BLaER1 (cell line): ENCODE measurements around the gene ZNF750.

Experiments used
- H3K27ac ChIP-seq: shearing (Covaris generic); formaldehyde crosslinking; 2 replicates; pipeline ENCODE4 v1.8.1; 2022
- H3K27me3 ChIP-seq: shearing (Covaris generic); formaldehyde crosslinking; 2 replicates; pipeline ENCODE4 v1.8.1; 2022
- H3K36me3 ChIP-seq: shearing (Covaris generic); formaldehyde crosslinking; 2 replicates; pipeline ENCODE4 v1.8.1; 2022
- H3K4me1 ChIP-seq: shearing (Covaris generic); formaldehyde crosslinking; 2 replicates; pipeline ENCODE4 v1.8.1; 2022
- H3K4me2 ChIP-seq: shearing (Covaris generic); formaldehyde crosslinking; 2 replicates; pipeline ENCODE4 v1.8.1; 2022
- H3K4me3 ChIP-seq: shearing (Covaris generic); formaldehyde crosslinking; 2 replicates; pipeline ENCODE4 v1.8.1; 2022
- H3K9ac ChIP-seq: shearing (Covaris generic); formaldehyde crosslinking; 2 replicates; pipeline ENCODE4 v1.8.1; 2022
- H3K9me3 ChIP-seq: shearing (Covaris generic); formaldehyde crosslinking; 2 replicates; pipeline ENCODE4 v1.8.1; 2022
- H4K20me1 ChIP-seq: shearing (Covaris generic); formaldehyde crosslinking; 2 replicates; pipeline ENCODE4 v1.8.1; 2022
- Cebpa-rat ChIP-seq: shearing (Covaris generic); IDR thresholded peaks from 2 replicates; pipeline ENCODE4 v1.8.1; 2022

ZNF750 gene

GRCh38 chr17:82862737-82863382 lies 23.0 kb upstream of the ZNF750 start:
- no peak overlapping the region for H3K4me3 ChIP-seq
- H4K20me1 ChIP-seq, result peaks cover 76% of the 10 kb centered on the region
- H3K36me3 ChIP-seq, result no peaks in the 10 kb centered on the region
- peak overlapping the region; percentile 100 for H3K4me2 ChIP-seq
- H3K27ac ChIP-seq, result peak overlapping the region; percentile 74
- H3K4me1 ChIP-seq, result peaks cover 100% of the 10 kb centered on the region
- no peak overlapping the region for H3K9ac ChIP-seq
- TF ChIP-seq Cebpa-rat, result no peak
- H3K27me3 ChIP-seq, result peaks cover under 1% of the 10 kb centered on the region; the same call in 1 of the 2 replicates
- H3K9me3 ChIP-seq, result no peaks in the 10 kb centered on the region

DNA sequence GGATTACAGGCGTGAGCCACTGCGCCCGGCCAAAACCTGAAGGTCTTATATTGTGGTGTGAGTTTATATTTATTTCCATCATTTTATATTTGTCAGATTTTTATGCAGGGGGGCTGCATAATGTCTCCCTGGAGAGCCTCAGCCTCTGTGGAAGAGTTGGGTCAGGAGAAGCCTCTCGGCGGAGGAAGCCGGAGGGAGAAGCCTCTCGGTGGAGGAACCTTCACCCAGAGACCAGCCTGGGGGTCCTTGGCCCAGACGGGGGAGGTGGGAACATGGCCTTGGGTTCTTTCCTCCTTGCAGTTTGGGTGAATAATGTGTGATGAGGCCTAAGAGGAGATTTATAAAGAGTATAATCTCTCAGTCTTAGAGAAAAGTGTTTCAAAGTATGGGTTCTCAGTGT lies 22.4 kb upstream of the ZNF750 start:
- no peak overlapping the region for H3K4me3 ChIP-seq
- H3K27me3 ChIP-seq, result no peaks in the 10 kb centered on the region
- H3K27ac ChIP-seq, result no peak overlapping the region; the same call in 1 of the 2 replicates
- no peak overlapping the region for H3K9ac ChIP-seq
- H3K36me3 ChIP-seq, result no peaks in the 10 kb centered on the region
- peak overlapping the region; percentile 100 for H3K4me2 ChIP-seq
- no peaks in the 10 kb centered on the region for H3K9me3 ChIP-seq
- H3K4me1 ChIP-seq, result peaks cover 97% of the 10 kb centered on the region
- peaks cover 69% of the 10 kb centered on the region for H4K20me1 ChIP-seq
- no peak for TF ChIP-seq Cebpa-rat

DNA sequence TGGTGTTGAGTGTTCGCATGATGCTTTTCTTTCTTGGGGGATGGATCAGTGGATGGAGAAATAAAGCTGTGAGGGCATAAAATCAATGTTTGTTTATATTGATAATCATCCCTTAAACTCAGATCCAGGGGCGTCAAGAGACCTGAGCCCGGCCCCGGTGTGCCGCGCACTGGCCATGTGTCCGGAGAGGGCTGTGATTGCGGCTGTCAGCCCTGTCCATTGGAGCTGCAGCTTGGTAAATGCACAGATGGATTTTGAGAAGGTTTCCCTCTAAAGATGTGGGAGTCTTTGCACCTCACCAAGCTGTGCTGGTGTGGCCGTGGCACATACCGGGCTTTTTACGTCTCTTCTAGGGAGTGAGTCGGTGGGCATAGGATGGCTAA lies 21.6 kb upstream of the ZNF750 start:
- peak overlapping the region; percentile 62 for H3K4me3 ChIP-seq
- H3K4me1 ChIP-seq, result peaks cover 89% of the 10 kb centered on the region
- H4K20me1 ChIP-seq, result peaks cover 61% of the 10 kb centered on the region
- peak overlapping the region; percentile 79; the same call in 1 of the 2 replicates for H3K9ac ChIP-seq
- no peak for TF ChIP-seq Cebpa-rat
- no peaks in the 10 kb centered on the region for H3K27me3 ChIP-seq
- H3K9me3 ChIP-seq, result no peaks in the 10 kb centered on the region
- peak overlapping the region; percentile 92; the same call in 1 of the 2 replicates for H3K27ac ChIP-seq
- H3K4me2 ChIP-seq, result peak overlapping the region; percentile 100
- H3K36me3 ChIP-seq, result peaks cover 6% of the 10 kb centered on the region; the same call in 1 of the 2 replicates

DNA sequence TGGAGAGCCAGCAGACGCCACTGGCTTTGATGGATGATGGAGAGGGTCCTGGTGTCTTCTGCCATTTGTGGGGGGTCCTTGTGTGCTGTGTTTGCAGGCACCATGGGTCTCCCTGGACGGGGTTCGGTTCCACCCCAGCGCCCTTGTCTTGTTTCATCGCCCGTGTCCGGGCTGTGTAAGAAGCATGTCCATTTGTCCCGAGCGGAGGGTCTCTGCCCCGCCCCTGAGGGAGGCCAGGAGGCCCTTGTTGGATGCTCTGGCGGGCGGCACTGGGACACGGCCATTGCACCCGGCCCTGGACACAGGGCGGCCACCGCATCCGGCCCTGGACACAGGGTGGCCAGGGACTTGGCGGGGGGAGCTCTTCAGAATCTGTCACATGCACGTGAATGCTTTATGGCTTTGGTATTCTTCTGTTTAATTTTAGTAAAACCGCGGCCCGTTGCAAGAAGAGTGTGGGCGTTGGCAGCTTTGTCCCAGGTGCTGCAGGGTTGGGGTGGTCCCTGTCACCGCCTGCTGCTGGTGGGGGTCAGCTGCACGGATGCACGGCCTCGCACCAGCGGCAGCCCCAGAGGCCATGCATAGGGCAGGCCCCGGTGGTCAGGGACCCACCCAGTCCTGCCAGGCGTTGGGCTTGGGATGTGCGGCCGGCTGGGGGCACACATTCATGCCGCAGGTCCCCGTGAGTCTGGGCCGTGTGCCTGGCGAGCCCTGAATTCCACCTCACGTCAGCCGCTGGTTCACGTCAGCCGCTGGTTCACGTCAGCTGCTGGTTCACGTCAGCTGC lies 21.0 kb upstream of the ZNF750 start:
- Histone ChIP-seq H3K4me2 (peak overlapping the region; percentile 100), H4K20me1 (peaks cover 55% of the 10 kb centered on the region), H3K4me3 (peak overlapping the region; percentile 62), H3K27ac (peak overlapping the region; percentile 92), H3K9ac (peak overlapping the region; percentile 79), H3K27me3 (no peaks in the 10 kb centered on the region), H3K4me1 (peaks cover 83% of the 10 kb centered on the region), H3K36me3 (peaks cover 8% of the 10 kb centered on the region; the same call in 1 of the 2 replicates), H3K9me3 (no peaks in the 10 kb centered on the region)
- no peak for TF ChIP-seq Cebpa-rat

GRCh38 chr17:82859431-82860403 lies 19.9 kb upstream of the ZNF750 start:
- H3K4me2 ChIP-seq, result peak overlapping the region; percentile 100
- H3K9me3 ChIP-seq, result no peaks in the 10 kb centered on the region
- peaks cover 10% of the 10 kb centered on the region for H3K36me3 ChIP-seq
- no peaks in the 10 kb centered on the region for H3K27me3 ChIP-seq
- H3K27ac ChIP-seq, result peak overlapping the region; percentile 92
- no peak for TF ChIP-seq Cebpa-rat
- peaks cover 44% of the 10 kb centered on the region for H4K20me1 ChIP-seq
- peak overlapping the region; percentile 62 for H3K4me3 ChIP-seq
- H3K9ac ChIP-seq, result peak overlapping the region; percentile 79
- peaks cover 72% of the 10 kb centered on the region for H3K4me1 ChIP-seq

DNA sequence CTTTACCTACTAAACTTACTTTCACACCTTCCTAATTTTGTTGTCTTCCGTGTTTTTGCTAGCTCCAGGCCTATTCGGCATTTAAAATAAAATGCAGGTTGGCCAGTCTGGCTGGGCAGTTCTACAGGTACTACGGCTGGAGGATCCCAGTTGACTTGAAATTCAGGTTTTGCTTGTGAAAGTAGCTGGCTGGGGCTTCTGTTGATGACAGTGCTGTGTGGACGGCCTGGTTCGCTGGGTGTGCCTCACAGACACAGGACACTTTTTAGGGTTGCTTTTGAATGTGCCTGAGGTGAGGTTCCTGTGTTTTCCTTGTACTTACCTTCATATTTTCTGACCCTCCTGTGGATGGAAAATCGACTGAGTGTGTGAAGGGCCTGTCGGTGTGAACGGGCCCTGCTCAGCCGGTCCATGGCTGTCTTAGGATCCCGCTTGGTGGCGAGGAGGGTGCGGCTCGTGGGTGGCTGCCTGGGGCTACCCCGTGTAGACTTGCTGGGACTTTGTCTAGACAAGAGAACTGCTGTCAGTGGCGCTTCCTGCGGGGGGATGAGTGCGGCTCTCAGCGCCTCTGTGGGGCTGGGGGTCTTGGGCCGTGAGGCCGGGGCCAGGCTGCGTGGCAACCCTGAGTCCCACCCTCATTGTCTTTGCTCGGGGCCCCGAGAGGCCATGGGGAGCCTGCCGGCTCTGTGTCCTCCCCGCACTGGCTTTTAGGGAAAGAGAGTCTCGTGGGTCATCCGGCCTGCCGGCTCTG lies 18.7 kb upstream of the ZNF750 start:
- H3K9me3 ChIP-seq, result no peaks in the 10 kb centered on the region
- H3K4me2 ChIP-seq, result peak overlapping the region; percentile 100
- peak overlapping the region; percentile 62 for H3K4me3 ChIP-seq
- peak overlapping the region; percentile 92 for H3K27ac ChIP-seq
- TF ChIP-seq Cebpa-rat, result no peak
- peaks cover 18% of the 10 kb centered on the region for H3K36me3 ChIP-seq
- H3K4me1 ChIP-seq, result peaks cover 60% of the 10 kb centered on the region
- H3K9ac ChIP-seq, result peak overlapping the region; percentile 79
- H4K20me1 ChIP-seq, result peaks cover 33% of the 10 kb centered on the region
- H3K27me3 ChIP-seq, result no peaks in the 10 kb centered on the region

GRCh38 chr17:82856361-82856760 lies 16.5 kb upstream of the ZNF750 start:
- H3K4me3 ChIP-seq, result no peak overlapping the region
- H3K4me1 ChIP-seq, result peaks cover 38% of the 10 kb centered on the region
- peaks cover 24% of the 10 kb centered on the region for H3K36me3 ChIP-seq
- no peak overlapping the region for H3K4me2 ChIP-seq
- no peak overlapping the region for H3K27ac ChIP-seq
- H4K20me1 ChIP-seq, result peaks cover 14% of the 10 kb centered on the region
- H3K9ac ChIP-seq, result no peak overlapping the region
- H3K9me3 ChIP-seq, result no peaks in the 10 kb centered on the region
- TF ChIP-seq Cebpa-rat, result no peak
- no peaks in the 10 kb centered on the region for H3K27me3 ChIP-seq

DNA sequence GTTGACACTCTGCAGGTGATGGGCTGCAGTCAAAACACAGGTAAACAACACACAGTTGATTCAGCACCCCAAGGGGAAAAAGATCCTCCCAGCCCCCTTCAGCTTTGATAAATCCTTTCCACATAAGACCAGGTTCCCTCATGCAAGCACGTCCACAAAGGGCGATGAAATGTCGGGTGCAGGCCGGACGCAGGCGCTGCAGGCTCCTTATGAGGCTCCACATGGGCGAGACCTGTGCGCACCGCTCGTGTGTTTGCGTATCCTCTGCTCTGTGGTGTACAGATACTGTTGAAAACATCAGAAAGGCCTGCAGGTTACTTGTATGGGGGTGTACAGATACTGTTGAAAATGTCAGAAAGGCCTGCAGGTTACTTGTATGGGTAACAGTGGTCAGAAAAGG lies 14.4 kb upstream of the ZNF750 start:
- no peak overlapping the region for H3K4me3 ChIP-seq
- peaks cover 9% of the 10 kb centered on the region; the same call in 1 of the 2 replicates for H4K20me1 ChIP-seq
- no peaks in the 10 kb centered on the region for H3K27me3 ChIP-seq
- TF ChIP-seq Cebpa-rat, result no peak
- peaks cover 30% of the 10 kb centered on the region for H3K4me1 ChIP-seq
- H3K27ac ChIP-seq, result no peak overlapping the region
- peaks cover 36% of the 10 kb centered on the region for H3K36me3 ChIP-seq
- no peak overlapping the region for H3K4me2 ChIP-seq
- no peak overlapping the region for H3K9ac ChIP-seq
- peaks cover 8% of the 10 kb centered on the region for H3K9me3 ChIP-seq

DNA sequence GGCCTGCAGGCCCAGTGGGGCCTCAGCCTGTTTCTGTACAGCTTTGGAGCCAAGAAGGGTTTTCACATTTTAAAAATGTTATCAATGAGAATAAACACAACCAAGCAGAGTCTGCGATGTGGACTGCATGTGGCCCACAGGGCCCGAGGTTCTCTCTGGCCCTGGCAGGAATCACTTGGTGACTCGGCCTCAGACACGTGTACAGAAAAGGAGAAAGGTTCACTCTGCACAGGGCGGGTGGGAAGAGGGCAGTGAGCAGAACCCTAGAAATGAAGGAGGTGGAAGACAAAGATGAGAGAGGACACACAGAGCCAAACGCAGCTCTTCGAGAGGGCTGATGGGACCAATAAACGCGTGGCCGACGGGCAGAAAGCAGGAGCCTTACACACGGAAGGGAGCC lies 11.6 kb upstream of the ZNF750 start:
- H3K4me2 ChIP-seq, result no peak overlapping the region
- H3K27ac ChIP-seq, result no peak overlapping the region
- no peak overlapping the region for H3K4me3 ChIP-seq
- peaks cover 39% of the 10 kb centered on the region for H3K4me1 ChIP-seq
- no peaks in the 10 kb centered on the region for H3K27me3 ChIP-seq
- TF ChIP-seq Cebpa-rat, result no peak
- H4K20me1 ChIP-seq, result peaks cover 22% of the 10 kb centered on the region; the same call in 1 of the 2 replicates
- peaks cover 8% of the 10 kb centered on the region for H3K9me3 ChIP-seq
- no peak overlapping the region for H3K9ac ChIP-seq
- peaks cover 32% of the 10 kb centered on the region for H3K36me3 ChIP-seq
